H1 (cell line): Measurements from ENCODE around the gene MCUB. TPM values are rescaled to one million over a fixed set of nuclear protein-coding genes. Genes with fewer than 3 reads are reported as not detected.

Experiments used
- ASH2L ChIP-seq: fragments of 200-600, 300-600 bp; sonication (generic); IDR thresholded peaks from one replicate; pipeline ENCODE4 v1.7.1; 2017; ENCODE audit warnings: low read length
- ATF2 ChIP-seq: IDR thresholded peaks from 2 replicates; pipeline ENCODE4 v1.6.1; 2012; ENCODE audit warnings: low read length, inconsistent platforms
- EZH2 ChIP-seq: fragments of 200-600 bp; sonication (generic); IDR thresholded peaks from 2 replicates; pipeline ENCODE4 v1.7.1; 2012; ENCODE audit warnings: low read depth, mild to moderate bottlenecking, moderate library complexity, low read length, inconsistent platforms; ENCODE audit not compliant: severe bottlenecking
- PHF8 ChIP-seq: fragments of 200-600 bp; sonication (generic); conservative IDR thresholded peaks from 2 replicates; pipeline ENCODE4 v1.7.1; 2012; ENCODE audit warnings: low read depth, mild to moderate bottlenecking, inconsistent platforms, low read length, moderate library complexity
- RBBP5 ChIP-seq: IDR thresholded peaks from 2 replicates; pipeline ENCODE4 v1.7.1; 2012; ENCODE audit warnings: low read depth, mild to moderate bottlenecking, inconsistent platforms, low read length, moderate library complexity, borderline replicate concordance
- SAP30 ChIP-seq: fragments of 300-600 bp; sonication (generic); IDR thresholded peaks from 2 replicates; pipeline ENCODE4 v1.7.1; 2012; ENCODE audit warnings: low read length, moderate library complexity, mild to moderate bottlenecking, inconsistent platforms; ENCODE audit not compliant: insufficient read depth, insufficient replicate concordance
- SIN3A ChIP-seq, 2 experiments: IDR thresholded peaks in 1 of 2; conservative IDR thresholded peaks in 1 of 2; 2 replicates each; pipeline ENCODE4 v1.6.1; 2011 to 2012; ENCODE audit warnings: low read length in 2 of 2, improper control_type of control experiment in 1 of 2, low read depth in 1 of 2, mild to moderate bottlenecking in 1 of 2
- polyA plus RNA-seq, 7 experiments: library from polyadenylated mRNA; depleted of rRNA in 3 of 7; stranded (reverse) in 5 of 7; unstranded in 2 of 7; fragments of >200 nt in 5 of 7; fragments of 200-250 nt in 2 of 7; gene quantifications; 1 replicate in 5 of 7; 2 replicates in 1 of 7; 4 replicates in 1 of 7; pipeline versions ENCODE4 v1.2.1 to v1.2.3, GENCODE V29; 2011 to 2013; ENCODE audit warnings: missing spikeins in 2 of 7, mixed read lengths in 2 of 7
- total RNA-seq: library from RNA; stranded (reverse); fragmentation: NEBNext Ultra II Directional; extraction: Animal tissue kit (Norgen Biotek cat#: 25700); gene quantifications from 2 replicates; pipeline ENCODE4 v1.2.1, GENCODE V29; 2021

The MCUB gene
- total and polyA plus RNA-seq, 2 of the 8 experiments (the other 6 are each of a cell fraction or from before 2014, with no cell fraction given): 15.2 to 19.4 TPM

DNA sequence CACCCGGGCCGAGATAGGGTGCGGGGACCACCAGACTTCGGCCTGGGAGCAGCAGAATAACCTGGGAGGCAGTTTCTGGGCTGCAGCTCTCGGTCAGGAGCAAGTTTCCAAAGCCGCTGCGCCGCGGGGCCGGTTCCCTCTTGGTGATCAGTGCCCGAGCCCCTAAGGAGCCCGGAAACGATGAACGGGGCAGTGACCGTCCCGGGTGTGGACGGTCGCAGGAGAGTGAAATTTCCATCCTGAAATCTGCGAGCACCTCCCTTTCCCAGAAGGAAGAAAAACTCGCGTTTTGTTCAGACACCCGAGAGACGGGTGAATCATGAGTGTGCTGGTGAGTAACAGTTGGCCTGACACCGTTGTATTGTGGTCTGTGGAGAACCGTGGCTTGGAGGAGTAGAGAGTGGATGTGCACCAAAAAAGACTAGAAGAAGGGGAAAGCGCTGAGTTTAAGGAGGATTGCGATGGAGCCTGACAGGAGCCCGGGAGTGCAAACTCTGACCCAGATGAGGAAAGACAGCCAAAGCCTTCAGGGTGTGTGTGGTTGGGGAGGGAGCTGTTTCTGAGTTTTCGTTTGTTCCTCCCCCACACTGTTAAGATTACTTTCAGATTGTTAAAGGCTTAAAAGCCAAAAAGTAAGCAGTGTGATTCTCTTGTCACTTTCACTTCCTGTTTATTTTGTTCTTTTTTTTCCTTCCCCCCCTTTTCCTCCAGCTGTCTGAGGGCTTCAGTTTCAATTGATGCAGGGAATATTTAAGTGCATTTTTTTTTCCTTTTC lies 828 bp downstream of the MCUB start (continued):
- TF ChIP-seq EZH2 (peak; percentile 3), SIN3A (conservative IDR thresholded peaks at IDR 0.05 in 1 of 2, IDR thresholded peaks at IDR 0.05 in 1 of 2; ENCODE audit: low read depth in 1 of 2, low read length in 2 of 2) (0 out of 4 replicates have a peak, but pooled peaks have one; percentile 45 to 81), RBBP5 (peak; percentile 58; the same call in 1 of the 2 replicates), ATF2 (no peak), PHF8 (no peak), SAP30 (peak; percentile 90), ASH2L (peak; percentile 79)
